SK-N-SH (cell line): ENCODE results near the gene GABRB2. TPM values are rescaled to one million over a fixed set of nuclear protein-coding genes. Genes with fewer than 3 reads are reported as not detected.
"Not testable (repeated sequence)": the region's sequence is repeated elsewhere in the genome, so short reads cannot be mapped to it uniquely, and the experiment has no call there.

ENCODE experiments used
- CTCF ChIA-PET: fragments of 300-600, 350-600 bp; formaldehyde crosslinking; extraction: SDS; loops from one replicate; lab custom pipeline; 2021; lab: Yijun Ruan, JAX
- POLR2A ChIA-PET: fragments of 350-600 bp; sonication (Branson Sonifier 250); formaldehyde crosslinking; extraction: SDS; loops from one replicate; lab custom pipeline; 2020; ENCODE audit warnings: antibody characterized with exemption, inconsistent platforms; lab: Yijun Ruan, JAX
- DNase-seq: peaks from one replicate; pipeline ENCODE4 v3.0.0; 2012
- H2AFZ ChIP-seq: fragments of 200-600 bp; sonication (generic); 2 replicates; pipeline ENCODE4 v1.8.1; 2016; ENCODE audit warnings: antibody characterized with exemption, mild to moderate bottlenecking, low read depth
- H3F3A ChIP-seq: fragments of 200-600 bp; sonication (generic); replicated peaks from 2 replicates; pipeline ENCODE3; 2016; ENCODE audit warnings: antibody characterized with exemption, mild to moderate bottlenecking; ENCODE audit not compliant: insufficient read depth
- H3K27ac ChIP-seq, 2 experiments: fragments of 200-500 bp in 1 of 2; fragments of 200-600 bp in 1 of 2; sonication (Bioruptor generic) in 1 of 2; sonication (generic), shearing (Covaris generic) in 1 of 2; 2 replicates each; pipeline versions ENCODE4 v1.5.1 to v1.6.1; 2014 to 2016; ENCODE audit warnings: low read depth in 2 of 2, inconsistent platforms in 1 of 2, low read length in 1 of 2, mild to moderate bottlenecking in 1 of 2, mixed read lengths in 1 of 2
- H3K27me3 ChIP-seq: fragments of 200-600 bp; sonication (generic), shearing (Covaris generic); 2 replicates; pipeline ENCODE4 v1.6.1; 2016; ENCODE audit warnings: mixed run types; ENCODE audit not compliant: insufficient read depth
- H3K36me3 ChIP-seq, 2 experiments: fragments of 200-500 bp in 1 of 2; fragments of 200-600 bp in 1 of 2; sonication (Bioruptor generic) in 1 of 2; sonication (generic) in 1 of 2; replicated peaks in 1 of 2; 2 replicates each; pipeline versions ENCODE3 to v1.5.1; 2014 to 2016; ENCODE audit warnings: low read length in 1 of 2, mild to moderate bottlenecking in 1 of 2; ENCODE audit not compliant: insufficient read depth in 2 of 2, control insufficient read depth in 1 of 2
- H3K4me1 ChIP-seq, 2 experiments: fragments of 200-500 bp in 1 of 2; fragments of 200-600 bp in 1 of 2; sonication (Bioruptor generic) in 1 of 2; sonication (generic), shearing (Covaris generic) in 1 of 2; 2 replicates each; pipeline versions ENCODE4 v1.5.1 to v1.6.1; 2014 to 2016; ENCODE audit warnings: low read depth in 1 of 2, low read length in 1 of 2, mixed run types in 1 of 2; ENCODE audit not compliant: insufficient read depth in 2 of 2, control insufficient read depth in 1 of 2
- H3K4me2 ChIP-seq: fragments of 200-600 bp; sonication (generic), shearing (Covaris generic); 2 replicates; pipeline ENCODE4 v1.6.1; 2017; ENCODE audit warnings: mixed run types
- H3K4me3 ChIP-seq, 2 experiments: fragments of 200-500 bp in 1 of 2; fragments of 200-600 bp in 1 of 2; sonication (Bioruptor generic) in 1 of 2; sonication (generic), shearing (Covaris generic) in 1 of 2; 2 replicates each; pipeline versions ENCODE4 v1.5.1 to v1.8.1; 2014 to 2016; ENCODE audit warnings: low read depth in 2 of 2, inconsistent platforms in 1 of 2, low read length in 1 of 2, mild to moderate bottlenecking in 1 of 2, mixed read lengths in 1 of 2, moderate library complexity in 1 of 2
- H3K79me2 ChIP-seq: fragments of 200-600 bp; sonication (generic); 2 replicates; pipeline ENCODE4 v1.8.1; 2017; ENCODE audit warnings: mild to moderate bottlenecking; ENCODE audit not compliant: insufficient read depth
- H3K9ac ChIP-seq: fragments of 200-600 bp; sonication (generic); 2 replicates; pipeline ENCODE4 v1.6.1; 2017; ENCODE audit warnings: mixed run types
- H3K9me2 ChIP-seq: fragments of 200-600 bp; sonication (generic); 2 replicates; pipeline ENCODE4 v1.6.1; 2017; ENCODE audit warnings: mixed run types
- H3K9me3 ChIP-seq: fragments of 200-600 bp; sonication (generic); 2 replicates; pipeline ENCODE4 v1.6.1; 2017; ENCODE audit warnings: mixed run types, mild to moderate bottlenecking, moderate library complexity
- H4K20me1 ChIP-seq: fragments of 200-600 bp; sonication (generic); 2 replicates; pipeline ENCODE4 v1.6.1; 2017; ENCODE audit warnings: mild to moderate bottlenecking, mixed run types; ENCODE audit not compliant: insufficient read depth
- FOXM1 ChIP-seq: IDR thresholded peaks from 2 replicates; pipeline ENCODE4 v1.4.0; 2012; ENCODE audit warnings: low read depth, mild to moderate bottlenecking
- WGBS: methylation state at CpG from one replicate; pipeline ENCODE4 v1.1.6; 2017; ENCODE audit warnings: low lambda C conversion rate; 5-methylcytosine and 5-hydroxymethylcytosine counted together
- polyA plus RNA-seq, 3 experiments: library from polyadenylated mRNA; depleted of rRNA; stranded (reverse); fragments of >200 nt; gene quantifications; 2 replicates each; pipeline ENCODE4 v1.2.3, GENCODE V29; 2012

Gene GABRB2
- polyA plus RNA-seq, 1 of the 3 experiments (the other 2 are of a cell fraction), result not detected

DNA sequence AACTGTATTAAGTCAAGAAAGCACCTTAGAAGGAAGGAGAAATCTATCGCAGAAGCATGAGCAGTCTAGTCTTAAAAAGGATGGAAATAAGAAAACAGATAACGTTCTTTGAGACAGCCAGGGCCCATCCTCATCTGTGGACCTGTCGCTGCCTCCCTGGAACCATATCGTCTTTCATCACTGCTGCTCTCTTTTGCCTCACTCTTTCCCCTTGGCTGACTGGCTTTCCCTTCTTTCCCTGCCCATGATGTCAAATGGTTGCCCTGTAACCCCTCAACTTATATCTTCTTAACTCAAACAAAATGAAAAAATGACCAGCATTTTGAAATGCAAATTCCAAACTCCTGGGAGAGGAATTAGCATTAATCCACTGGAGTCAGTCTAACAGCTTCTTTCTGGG is 299.8 kb downstream of the GABRB2 start (continued):
- no peak for TF ChIP-seq FOXM1

DNA sequence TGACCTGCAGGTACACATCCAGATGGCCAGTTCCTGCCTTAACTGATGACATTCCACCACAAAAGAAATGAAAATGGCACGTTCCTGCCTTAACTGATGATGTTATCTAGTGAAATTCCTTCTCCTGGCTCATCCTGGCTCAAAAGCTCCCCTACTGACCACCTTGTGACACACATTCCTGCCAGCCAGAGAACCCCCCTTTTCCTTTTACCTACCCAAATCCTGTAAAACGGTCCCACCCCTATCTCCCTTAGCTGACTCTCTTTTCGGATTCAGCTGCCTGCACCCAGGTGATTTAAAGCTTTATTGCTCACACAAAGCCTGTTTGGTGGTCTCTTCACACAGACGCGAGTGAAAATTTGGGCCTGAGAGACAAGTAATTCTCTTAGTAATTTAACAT is 300.7 kb downstream of the GABRB2 start:
- DNase-seq, H2AFZ ChIP-seq, H3K36me3 ChIP-seq, H3K4me3 ChIP-seq, H3K4me2 ChIP-seq, POLR2A ChIA-PET, H3K79me2 ChIP-seq, H3K9me3 ChIP-seq, H3K9me2 ChIP-seq, H3F3A ChIP-seq, H3K27me3 ChIP-seq, H4K20me1 ChIP-seq, H3K27ac ChIP-seq, CTCF ChIA-PET, H3K4me1 ChIP-seq, H3K9ac ChIP-seq: not testable (repeated sequence)
- 35% methylated on average over 5 of the region's 5 CpGs for WGBS

Other genes starting within 250 kb of the GABRB2 start
- 0.10 TPM in 2 replicates for gene GABRA6, start 139.0 kb upstream of the GABRB2 start, polyA plus RNA-seq (2012; rRNA removed)